ENCODE measurements around the gene FMR1NB.

The FMR1NB gene, protein sequence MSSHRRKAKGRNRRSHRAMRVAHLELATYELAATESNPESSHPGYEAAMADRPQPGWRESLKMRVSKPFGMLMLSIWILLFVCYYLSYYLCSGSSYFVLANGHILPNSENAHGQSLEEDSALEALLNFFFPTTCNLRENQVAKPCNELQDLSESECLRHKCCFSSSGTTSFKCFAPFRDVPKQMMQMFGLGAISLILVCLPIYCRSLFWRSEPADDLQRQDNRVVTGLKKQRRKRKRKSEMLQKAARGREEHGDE

DNA sequence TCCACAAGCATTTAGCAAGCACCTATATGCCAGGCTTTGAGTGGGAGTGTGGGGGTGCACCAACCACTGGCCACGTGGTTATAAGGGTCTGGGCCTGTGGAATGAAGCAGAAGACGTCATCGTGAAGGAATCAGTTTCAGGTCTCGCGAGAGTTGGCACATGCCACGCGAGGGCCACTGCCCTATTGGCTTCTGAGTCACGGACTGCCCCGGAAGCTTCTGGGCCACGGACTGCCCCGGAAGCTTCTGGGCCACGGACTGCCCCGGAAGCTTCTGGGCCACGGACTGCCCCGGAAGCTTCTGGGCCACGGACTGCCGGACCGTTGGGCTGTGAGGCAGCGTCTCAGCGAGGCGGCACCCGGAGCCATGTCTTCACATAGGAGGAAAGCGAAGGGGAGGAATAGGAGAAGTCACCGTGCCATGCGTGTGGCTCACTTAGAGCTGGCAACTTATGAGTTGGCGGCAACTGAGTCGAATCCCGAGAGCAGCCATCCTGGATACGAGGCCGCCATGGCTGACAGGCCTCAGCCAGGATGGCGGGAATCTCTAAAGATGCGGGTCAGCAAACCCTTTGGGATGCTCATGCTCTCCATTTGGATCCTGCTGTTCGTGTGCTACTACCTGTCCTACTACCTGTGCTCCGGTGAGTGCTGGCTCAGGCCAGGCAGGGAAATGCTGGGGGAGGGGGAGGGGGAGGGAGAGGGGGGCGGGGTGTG lies at the start of gene FMR1NB:
TSS of gene FMR1NB (plus strand) at position 300 of the 715 bp plus-strand sequence. CDS start at position 366, 66 bp downstream.
- no peak for DNase-seq

DNA sequence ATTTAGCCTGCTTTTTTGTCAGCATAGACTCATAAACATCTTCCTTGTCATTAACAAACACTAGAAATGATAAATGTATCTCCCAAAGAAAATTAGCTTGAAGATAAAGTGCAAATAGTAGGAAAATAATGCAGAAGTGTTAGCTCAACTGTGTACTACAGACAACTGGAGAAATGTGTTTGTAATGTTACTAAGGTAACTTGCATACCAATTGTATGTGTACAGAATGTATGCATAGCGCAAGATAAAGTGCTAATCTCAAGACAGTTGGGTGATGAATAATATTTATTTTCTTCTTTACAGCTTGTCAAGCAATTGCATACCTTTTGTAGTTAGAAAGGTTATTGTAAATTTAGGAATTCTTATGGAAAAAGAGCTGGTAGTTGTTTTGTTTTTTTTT lies 47.3 kb upstream of the FMR1NB start:
- DNase-seq, result no peak

DNA sequence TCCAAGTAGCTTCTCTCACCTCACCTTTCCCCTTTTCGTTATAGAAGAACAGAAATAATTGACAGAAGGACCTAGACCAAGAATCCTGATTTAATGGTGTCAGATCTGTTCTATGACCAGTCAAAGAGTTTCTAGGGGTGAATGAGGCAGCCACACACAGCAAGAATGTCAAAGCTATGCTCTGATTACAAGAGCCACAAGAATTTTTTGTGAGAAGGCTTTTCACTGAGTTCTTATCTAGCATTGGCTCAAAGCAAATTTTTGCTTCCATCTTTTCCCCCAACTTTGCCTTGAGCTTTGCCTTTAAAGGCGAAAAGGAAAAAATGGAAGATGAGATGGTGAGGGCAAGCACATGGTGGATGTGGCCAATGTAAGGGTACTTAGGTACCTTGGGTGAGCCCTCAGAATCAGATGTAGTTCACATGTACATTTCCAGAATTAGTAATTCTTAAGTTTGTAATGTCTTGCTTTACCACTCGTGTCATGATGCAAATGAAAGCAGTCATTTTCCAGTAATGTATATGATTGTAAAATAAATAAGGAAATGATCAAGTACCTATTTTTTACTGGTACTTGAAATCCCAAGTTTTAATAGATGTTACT lies 45.9 kb upstream of the FMR1NB start:
- no peak for DNase-seq

DNA sequence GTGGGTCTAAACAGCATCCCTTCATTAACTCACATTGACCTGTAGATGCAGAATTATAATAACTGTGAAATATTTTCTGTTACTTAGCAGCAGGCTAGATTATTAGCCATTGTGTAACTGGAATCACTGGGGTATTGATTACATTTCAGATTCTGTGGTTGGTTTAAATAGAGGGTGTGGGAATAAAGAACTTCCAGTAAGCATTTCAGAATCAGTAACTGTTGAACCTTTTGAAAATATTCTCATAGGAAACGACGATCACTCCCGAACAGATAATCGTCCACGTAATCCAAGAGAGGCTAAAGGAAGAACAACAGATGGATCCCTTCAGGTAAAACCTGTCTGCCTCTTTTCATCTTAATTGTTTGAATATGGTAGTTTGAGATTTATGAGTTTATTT lies 35.9 kb upstream of the FMR1NB start:
- no peak for DNase-seq

DNA sequence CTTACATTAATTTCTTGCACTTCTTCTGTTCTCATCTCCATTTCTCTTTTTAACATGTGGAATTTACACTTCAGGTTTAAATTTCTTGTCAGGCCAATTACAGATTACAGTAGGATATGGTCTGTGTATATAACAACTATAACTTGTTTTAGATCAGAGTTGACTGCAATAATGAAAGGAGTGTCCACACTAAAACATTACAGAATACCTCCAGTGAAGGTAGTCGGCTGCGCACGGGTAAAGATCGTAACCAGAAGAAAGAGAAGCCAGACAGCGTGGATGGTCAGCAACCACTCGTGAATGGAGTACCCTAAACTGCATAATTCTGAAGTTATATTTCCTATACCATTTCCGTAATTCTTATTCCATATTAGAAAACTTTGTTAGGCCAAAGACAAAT lies 32.6 kb upstream of the FMR1NB start:
- DNase-seq, result no peak

DNA sequence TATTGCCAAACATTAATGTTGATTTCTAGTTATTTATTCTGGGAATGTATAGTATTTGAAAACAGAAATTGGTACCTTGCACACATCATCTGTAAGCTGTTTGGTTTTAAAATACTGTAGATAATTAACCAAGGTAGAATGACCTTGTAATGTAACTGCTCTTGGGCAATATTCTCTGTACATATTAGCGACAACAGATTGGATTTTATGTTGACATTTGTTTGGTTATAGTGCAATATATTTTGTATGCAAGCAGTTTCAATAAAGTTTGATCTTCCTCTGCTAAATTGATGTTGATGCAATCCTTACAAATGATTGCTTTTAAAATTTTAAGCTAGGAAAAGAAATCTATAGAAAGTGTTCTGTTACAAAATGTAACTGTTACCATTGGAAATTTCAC lies 30.8 kb upstream of the FMR1NB start:
- no peak for DNase-seq

DNA sequence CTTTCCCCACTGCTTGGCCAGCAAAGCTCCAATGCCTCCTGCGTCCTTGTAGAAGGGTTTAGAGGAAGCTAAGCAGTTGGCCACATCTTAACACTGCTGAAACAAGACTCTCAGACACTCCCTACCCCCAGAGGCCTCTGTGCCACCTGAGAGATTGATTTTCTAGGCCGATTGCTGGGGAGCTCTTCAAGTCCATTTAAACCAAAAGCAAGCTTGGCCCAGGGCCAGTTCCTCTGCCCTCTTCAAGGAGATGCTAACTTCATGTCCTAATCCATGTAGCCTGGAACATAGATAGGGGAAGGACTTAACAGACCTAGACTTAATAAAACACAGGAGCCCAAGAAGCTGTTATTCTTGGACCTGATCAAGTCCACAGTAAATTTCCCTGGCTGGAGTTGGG lies 27.2 kb upstream of the FMR1NB start:
- no peak for DNase-seq

DNA sequence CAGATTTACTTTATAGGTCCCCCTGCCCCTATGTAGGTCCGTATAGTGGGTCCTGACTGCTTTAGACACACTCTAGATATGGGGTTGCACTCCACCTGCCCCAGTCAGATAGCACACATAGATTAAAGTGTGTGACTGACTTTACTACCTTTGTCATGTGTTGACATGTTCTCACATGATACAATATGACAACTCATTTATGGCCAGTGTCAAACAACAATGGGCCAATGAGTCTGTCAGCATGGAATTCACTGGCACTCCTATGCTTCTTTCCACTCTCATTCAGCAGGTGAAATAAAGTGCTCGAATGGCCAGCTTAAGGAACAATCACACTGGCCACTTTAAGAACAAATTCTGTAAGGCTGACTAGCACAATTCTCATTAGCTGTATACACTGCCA lies 23.8 kb upstream of the FMR1NB start:
- DNase-seq, result no peak

DNA sequence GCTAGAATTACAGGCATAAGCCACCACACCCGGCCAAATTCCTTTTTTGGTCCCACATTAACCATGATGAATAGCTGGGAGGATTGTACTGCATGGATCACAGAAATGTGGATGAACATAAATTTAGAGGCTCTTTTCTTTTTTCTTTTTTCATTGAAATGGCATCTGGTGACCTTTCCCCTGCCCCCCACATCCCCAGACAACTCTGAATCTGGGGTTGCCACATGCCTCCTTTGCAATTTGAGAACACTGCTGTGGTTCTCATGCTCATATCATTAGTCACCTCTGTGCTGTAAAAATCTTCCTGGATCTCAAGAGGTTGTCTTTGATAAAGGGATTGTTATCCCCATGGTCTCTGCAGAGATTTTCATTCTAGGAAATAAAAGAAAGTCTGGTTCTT lies 22.8 kb upstream of the FMR1NB start:
- no peak for DNase-seq

DNA sequence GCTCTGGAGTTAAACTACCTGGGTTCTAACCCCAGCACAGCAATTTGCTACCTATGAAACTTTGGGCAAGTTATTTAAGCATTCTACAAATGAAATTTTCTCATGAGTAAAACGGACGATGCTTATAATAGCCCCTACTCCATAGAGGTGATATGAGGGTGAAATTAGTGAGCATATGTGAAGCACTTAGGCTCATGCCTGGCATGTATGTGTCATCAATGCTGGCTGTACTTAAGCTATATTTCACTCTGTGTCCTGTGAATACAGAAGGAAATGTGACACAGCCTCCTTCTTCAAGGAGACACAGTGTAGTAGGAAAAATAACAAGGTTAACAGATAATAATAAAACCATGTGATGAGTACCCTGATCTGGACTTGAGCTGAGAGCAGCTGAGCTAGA lies 20.4 kb upstream of the FMR1NB start:
- no peak for DNase-seq

DNA sequence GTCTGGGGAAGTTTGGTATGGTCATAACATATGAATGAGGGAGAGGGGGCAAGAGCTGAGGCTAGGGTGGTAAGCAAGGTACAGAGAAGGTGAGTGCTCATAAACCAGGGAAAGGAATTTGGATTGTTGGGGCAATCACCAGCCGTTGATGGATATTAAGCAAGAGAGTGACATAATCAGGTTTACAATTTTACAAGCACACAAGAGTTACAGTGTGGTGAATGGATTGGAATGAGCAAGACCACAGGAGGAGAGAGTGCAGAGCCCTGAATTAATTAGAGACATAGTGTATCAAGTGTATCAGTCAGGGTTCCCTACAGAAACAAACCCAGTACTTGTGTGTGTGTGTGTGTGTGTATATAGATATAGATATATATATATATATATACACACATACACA lies 18.7 kb upstream of the FMR1NB start:
- no peak for DNase-seq

DNA sequence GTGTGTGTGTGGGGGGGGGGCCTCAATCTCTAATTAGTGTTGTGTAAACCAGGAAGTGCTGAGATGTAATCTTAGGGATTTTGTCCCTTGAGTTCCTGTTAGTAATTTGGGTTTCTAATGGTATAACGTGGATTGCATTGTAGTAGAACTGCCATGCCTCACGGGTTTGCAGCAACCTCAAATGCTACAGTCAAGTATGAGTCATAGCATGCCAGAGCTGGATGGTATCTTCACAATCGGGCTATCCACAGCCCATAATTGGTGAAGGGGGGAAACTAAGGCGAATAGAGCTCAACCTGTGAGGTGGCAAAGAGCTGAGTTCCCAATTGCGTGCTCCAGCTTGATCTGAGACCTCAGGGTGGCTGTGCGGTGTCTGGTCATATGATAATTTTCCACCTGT lies 2.2 kb upstream of the FMR1NB start:
- DNase-seq, result no peak

DNA sequence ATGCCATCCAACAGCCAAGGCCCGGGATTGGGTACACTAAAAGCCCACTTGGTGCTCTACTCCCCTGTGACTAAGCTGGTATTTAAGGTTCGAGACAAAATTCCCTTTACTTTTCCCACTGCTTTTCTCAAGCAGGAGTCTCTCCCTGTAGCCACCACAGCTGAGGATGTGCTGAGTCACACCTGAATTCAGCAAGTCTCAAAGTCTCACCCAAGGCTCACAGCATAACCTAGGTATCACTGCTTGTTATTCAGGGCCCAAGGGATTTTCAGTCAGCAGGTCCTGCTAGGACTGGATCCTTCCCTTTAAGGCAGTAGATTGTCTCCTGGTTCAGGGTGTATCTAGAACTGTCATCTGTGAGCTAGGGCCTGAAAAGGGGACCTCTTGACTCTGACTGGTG lies 39.2 kb downstream of the FMR1NB start:
- no peak for DNase-seq

DNA sequence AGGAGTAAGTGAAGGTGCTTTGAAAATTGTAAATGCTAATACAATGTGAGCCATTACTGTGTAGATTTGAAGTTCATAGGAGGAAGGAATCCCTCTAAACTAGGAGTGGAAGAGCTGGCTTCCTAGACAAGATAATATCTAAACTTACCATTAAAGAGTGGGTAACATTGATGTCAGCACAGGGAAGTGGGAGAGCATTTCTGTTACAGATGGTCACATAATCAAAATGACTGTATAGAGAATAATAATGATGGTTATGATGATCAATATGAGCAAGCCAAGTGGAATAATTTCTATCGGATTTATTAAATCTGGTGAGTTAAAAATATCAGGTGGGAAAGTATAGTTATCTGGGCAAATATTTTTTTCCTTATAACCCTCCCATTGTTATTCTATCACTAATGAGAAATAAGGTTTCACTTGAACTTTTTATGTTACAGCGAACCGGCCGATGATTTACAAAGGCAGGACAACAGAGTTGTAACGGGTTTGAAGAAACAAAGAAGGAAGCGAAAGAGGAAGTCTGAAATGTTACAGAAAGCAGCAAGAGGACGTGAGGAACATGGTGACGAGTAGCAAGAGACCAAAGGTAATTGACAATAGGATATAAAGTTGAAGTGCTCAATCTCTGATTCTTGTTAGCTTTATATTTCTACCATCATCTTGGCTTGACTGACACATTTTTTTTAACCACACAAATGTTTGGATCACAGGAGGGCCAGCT lies 43.5 kb downstream of the FMR1NB start:
- DNase-seq, result no peak

DNA sequence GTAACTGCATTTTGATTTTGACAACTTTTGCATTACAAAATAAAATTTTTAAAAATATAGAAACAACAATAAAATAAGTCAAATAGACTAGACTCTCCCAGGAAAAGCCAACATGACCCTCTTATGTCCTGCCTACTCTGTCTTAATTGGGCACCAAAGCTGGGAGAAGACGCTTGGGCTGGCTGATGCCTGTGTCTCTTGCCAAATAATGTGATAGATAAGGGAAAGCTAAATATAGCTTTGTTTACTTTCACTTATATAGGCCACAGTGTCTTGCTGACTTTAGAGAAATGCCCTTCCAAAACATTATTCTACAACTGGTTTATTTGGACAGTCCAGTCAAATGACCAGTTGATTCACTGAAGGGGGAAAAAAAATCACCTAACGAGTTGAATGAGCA lies 54.2 kb downstream of the FMR1NB start:
- no peak for DNase-seq

DNA sequence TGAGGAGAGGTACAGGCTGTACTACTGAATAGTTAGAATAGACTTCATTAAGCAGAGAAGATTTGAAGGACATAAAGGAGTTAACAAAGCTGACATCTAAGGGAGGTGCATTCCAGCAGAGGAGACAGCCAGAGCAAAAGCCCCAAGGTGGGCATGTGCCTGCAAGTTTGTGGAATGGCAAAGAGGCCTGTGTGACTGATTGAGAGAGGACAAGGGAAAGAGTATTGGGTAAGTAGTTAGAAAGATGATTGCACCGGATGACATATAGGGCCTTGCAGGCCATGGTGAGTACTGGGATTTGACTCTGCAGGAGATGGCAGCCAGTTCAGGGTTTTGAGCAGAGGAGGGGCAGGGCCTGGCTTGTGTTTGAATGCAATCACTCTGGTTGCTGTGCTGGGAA lies 55.9 kb downstream of the FMR1NB start:
- no peak for DNase-seq

DNA sequence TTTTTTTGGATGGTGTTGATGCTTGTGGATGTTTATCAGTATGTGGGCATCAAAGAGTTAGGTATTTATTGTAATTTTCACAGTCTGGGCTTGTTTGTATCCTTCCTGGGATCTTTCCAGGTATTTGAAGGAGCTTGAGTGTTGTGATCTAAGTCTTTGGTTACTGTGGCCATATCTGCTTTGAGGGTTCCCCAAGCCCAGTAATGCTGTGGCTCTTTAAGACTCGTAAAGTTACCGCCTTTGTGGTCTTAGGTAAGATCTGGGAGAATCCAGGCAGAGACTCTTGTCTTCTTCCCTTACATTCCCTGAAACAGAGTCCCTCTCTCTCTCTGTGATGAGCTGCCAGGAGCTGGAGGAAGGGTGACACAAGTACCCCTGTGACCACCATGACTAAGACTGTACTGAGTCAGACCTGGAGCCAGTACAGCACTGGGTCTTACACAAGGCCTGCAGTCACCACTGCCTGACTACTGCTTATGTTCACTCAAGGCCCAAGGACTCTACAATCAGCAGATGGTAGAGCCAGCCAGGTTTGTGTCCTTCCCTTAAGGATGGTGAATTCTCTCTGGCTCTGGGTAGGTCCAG lies 62.2 kb downstream of the FMR1NB start:
- no peak for DNase-seq

DNA sequence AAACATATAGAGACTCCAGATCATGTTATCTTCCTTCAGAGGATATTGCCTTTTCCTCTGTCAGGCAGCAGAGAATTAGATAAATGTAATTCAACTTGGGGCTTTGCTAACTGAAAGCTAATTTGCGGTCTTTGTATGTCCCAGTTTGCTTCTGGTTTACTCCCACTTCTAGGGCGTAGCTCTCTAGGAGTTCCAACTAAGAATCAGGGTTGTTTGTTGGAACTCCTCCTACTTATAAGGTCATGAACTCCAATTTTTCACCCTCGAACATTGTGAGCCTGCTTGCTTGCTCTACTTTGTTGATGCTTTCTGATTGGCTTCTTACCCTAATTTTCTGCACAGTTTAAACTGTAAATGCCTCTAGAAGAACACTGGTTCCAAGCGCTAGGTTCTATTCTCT lies 66.1 kb downstream of the FMR1NB start:
- no peak for DNase-seq

DNA sequence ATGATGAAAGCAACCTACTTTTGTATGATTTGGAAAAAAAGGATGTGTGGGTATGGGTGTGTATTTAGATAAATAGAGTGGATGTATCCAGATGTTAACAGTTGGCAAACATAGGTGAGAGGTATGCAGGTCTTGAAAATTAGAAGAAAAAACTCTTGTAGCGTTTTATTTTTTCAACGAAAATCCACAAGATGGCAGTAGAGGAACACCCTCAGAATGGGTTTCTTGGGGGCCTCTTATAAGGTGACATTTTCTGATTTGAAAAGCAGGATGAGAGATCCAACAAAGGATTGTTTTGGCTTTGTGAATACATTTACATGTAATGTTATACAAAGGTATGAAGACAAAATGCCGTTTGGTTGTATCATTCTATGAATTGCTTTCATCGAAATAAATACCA lies 68.3 kb downstream of the FMR1NB start:
- no peak for DNase-seq

DNA sequence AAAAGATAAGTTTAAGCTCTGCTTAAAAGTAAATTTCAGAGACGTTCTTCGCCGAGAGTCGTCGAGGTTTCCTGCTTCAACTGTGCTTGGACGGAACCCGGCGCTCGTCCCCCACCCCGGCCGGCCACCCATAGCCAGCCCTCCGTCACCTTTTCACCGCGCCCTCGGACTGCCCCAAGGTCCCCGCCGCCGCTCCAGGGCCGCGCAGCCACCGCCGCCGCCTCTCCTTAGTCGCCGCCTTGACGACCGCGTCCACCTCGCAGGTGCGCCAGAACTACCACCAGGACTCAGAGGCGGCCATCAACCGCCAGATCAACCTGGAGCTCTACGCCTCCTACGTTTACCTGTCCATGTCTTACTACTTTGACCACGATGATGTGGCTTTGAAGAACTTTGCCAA lies 70.8 kb downstream of the FMR1NB start:
- no peak for DNase-seq

DNA sequence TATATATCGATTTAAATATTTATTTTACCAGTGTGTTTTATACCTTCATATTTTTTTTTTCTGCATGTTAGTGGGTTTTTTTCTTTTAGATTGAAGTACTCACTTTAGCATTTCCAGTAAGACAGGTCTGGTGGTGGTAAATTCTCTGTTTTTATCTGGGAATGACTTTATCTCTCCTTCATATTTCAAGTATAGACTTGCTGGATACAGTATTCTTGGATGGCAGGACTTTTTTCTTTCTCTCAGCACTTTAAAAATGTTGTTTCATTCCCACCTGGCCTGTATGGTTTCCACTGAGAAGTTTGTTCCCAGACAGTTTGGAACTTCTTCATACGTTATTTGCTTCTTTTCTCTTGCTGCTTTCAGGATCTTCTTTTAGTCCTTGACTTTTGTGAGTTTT lies 86.1 kb downstream of the FMR1NB start:
- DNase-seq, result no peak

DNA sequence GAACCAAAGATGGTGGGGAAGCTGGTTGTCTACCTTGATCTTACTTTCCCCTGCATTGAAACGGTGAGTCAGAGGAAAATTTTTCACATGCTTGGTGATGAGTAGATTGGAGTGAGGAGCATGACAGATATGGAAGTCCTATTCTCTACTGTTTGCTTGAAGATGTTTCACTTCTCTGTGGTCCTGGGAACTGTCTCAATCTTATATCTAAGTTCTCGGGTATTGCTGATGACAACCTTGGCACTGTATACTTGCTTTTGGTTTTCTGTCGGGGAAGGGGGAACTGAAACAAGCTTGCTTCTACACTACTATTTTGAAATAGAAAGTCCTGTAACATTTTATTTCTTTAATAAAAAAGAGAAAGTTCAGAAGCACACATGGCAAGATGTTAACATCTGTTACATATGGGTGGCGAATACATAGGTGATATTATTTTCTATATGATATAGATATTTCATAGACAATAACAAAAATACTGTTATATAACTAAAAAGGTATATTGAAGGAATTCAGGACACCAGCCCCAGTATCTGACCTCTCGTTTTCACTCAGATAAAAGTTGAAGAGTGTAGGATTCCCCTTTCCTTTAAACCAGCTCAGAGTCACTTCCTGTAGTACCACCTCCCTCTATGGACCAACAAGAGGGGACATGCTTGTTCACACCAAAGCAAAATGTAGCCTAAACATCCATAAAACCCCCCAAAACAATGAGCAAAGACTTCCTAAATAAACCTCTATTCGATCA lies 88.8 kb downstream of the FMR1NB start:
- DNase-seq, result no peak

DNA sequence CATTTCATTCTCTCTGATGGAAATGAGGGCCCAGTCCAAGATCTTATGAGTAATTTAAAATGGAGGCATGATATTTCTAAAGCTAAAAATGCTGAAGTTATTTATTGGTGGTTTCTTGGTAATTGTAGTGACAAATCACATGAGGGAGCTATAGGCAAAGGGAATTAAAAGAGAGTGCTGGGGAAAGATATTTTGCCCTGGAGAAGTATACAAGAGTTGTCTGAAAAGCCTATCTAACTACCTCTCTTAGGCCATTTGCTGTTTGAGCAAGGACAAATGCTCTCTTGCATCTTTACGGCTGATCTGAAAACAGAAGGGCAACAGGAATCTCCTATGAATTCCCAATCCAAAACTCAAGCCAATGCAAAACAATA lies 89.4 kb downstream of the FMR1NB start:
- DNase-seq, result no peak
